GM23338 (cell line): ENCODE measurements around the gene ZBTB7C. TPM values are rescaled to one million over a fixed set of nuclear protein-coding genes. Genes with fewer than 3 reads are reported as not detected.
A peak's percentile ranks its signal among the peaks of the same experiment; 100 is the strongest.

ENCODE experiments used
- ATAC-seq: fragments of 200-7000 bp; cut with Tn5 transposase; 3 replicates; pipeline ENCODE4 v1.9.1; 2020
- DNase-seq: peaks from one replicate; pipeline ENCODE4 v3.0.0-alpha.2; 2015; ENCODE audit warnings: low spot score
- H2AFZ ChIP-seq: fragments of 200-600 bp; sonication (generic); 2 replicates; pipeline ENCODE4 v1.8.0; 2016; ENCODE audit warnings: antibody characterized with exemption, mild to moderate bottlenecking, moderate library complexity
- H3F3A ChIP-seq: fragments of 200-600 bp; sonication (generic); replicated peaks from 2 replicates; pipeline ENCODE4 v1.8.0; 2017; ENCODE audit warnings: antibody characterized with exemption, mixed run types, low read depth
- H3K27ac ChIP-seq: fragments of 200-600 bp; sonication (generic); 2 replicates; pipeline ENCODE4 v1.6.1; 2016; ENCODE audit warnings: low read depth
- H3K27me3 ChIP-seq: fragments of 200-600 bp; sonication (generic); 2 replicates; pipeline ENCODE4 v1.8.0; 2016; ENCODE audit warnings: mild to moderate bottlenecking, mixed run types, moderate library complexity; ENCODE audit not compliant: insufficient read depth
- H3K36me3 ChIP-seq: fragments of 200-600 bp; sonication (generic); 2 replicates; pipeline ENCODE4 v1.8.0; 2016; ENCODE audit warnings: mild to moderate bottlenecking; ENCODE audit not compliant: insufficient read depth
- H3K4me1 ChIP-seq: fragments of 200-600 bp; sonication (generic); 2 replicates; pipeline ENCODE4 v1.8.0; 2016; ENCODE audit warnings: mild to moderate bottlenecking, moderate library complexity; ENCODE audit not compliant: insufficient read depth
- H3K4me2 ChIP-seq: fragments of 200-600 bp; sonication (generic); 2 replicates; pipeline ENCODE4 v1.7.1; 2017; ENCODE audit warnings: mixed run types
- H3K4me3 ChIP-seq: fragments of 200-600 bp; sonication (generic); 2 replicates; pipeline ENCODE4 v1.6.1; 2016; ENCODE audit warnings: mixed run types
- H3K79me2 ChIP-seq: fragments of 200-600 bp; sonication (generic); replicated peaks from 2 replicates; pipeline ENCODE4 v1.8.0; 2017; ENCODE audit warnings: mild to moderate bottlenecking; ENCODE audit not compliant: insufficient read depth
- H3K9me2 ChIP-seq: fragments of 200-600 bp; sonication (generic); 2 replicates; pipeline ENCODE4 v1.8.0; 2017; ENCODE audit not compliant: insufficient read depth
- H4K20me1 ChIP-seq: fragments of 200-600 bp; sonication (generic); replicated peaks from 2 replicates; pipeline ENCODE4 v1.8.0; 2017; ENCODE audit warnings: mild to moderate bottlenecking; ENCODE audit not compliant: insufficient read depth
- H3K27ac Mint-ChIP-seq: 2 replicates; pipeline ENCODE4 v1.8.0; 2020; ENCODE audit warnings: inconsistent platforms, mild to moderate bottlenecking, moderate library complexity, mixed read lengths
- H3K27me3 Mint-ChIP-seq: 3 replicates; pipeline ENCODE4 v1.8.0; 2022; ENCODE audit warnings: low read depth, mild to moderate bottlenecking, moderate library complexity, mixed read lengths, inconsistent platforms; ENCODE audit not compliant: insufficient read depth, poor library complexity
- H3K36me3 Mint-ChIP-seq: 3 replicates; pipeline ENCODE4 v1.8.0; 2021; ENCODE audit warnings: low read depth, mild to moderate bottlenecking, inconsistent platforms, moderate library complexity, mixed read lengths
- H3K4me1 Mint-ChIP-seq: 3 replicates; pipeline ENCODE4 v1.8.0; 2020; ENCODE audit warnings: mild to moderate bottlenecking, inconsistent platforms, mixed read lengths
- H3K4me3 Mint-ChIP-seq: 3 replicates; pipeline ENCODE4 v1.8.0; 2021; ENCODE audit warnings: moderate library complexity, mild to moderate bottlenecking, inconsistent platforms, mixed read lengths
- H3K9me3 Mint-ChIP-seq: 3 replicates; pipeline ENCODE4 v1.8.0; 2020; ENCODE audit warnings: moderate library complexity, mild to moderate bottlenecking, inconsistent platforms, mixed read lengths
- CREB1 ChIP-seq: fragments of 250-450 bp; sonication (Bioruptor Pico); IDR thresholded peaks from 2 replicates; pipeline ENCODE4 v1.5.0; 2020; ENCODE audit warnings: low read depth, mild to moderate bottlenecking, moderate library complexity
- EZH2 ChIP-seq: fragments of 200-600 bp; sonication (generic); IDR thresholded peaks from one replicate; pipeline ENCODE4 v1.8.0; 2017; ENCODE audit warnings: antibody characterized with exemption, mild to moderate bottlenecking, low read depth; ENCODE audit not compliant: unreplicated experiment
- EZH2phosphoT487 ChIP-seq: fragments of 200-600 bp; sonication (generic); IDR thresholded peaks from one replicate; pipeline ENCODE4 v1.8.1; 2018; ENCODE audit warnings: antibody characterized with exemption; ENCODE audit not compliant: unreplicated experiment
- NANOG ChIP-seq: IDR thresholded peaks from 2 replicates; pipeline ENCODE4 v1.6.1; 2016; ENCODE audit warnings: antibody characterized with exemption, borderline replicate concordance
- POLR2AphosphoS5 ChIP-seq: IDR thresholded peaks from 2 replicates; pipeline ENCODE4 v1.6.1; 2016; ENCODE audit warnings: antibody characterized with exemption, low read depth
- STAT1 ChIP-seq: IDR thresholded peaks from one replicate; pipeline ENCODE4 v1.6.1; 2016; ENCODE audit warnings: antibody characterized with exemption; ENCODE audit not compliant: unreplicated experiment
- ZNF331 ChIP-seq: fragments of 250-450 bp; sonication (Bioruptor Pico); IDR thresholded peaks from 2 replicates; pipeline ENCODE4 v1.5.0; 2020; ENCODE audit warnings: low read depth, mild to moderate bottlenecking, moderate library complexity
- polyA plus RNA-seq: library from polyadenylated mRNA; unstranded; fragments of >200 nt; fragmentation: Nextera tagmentation; extraction: Ambion mirVana; gene quantifications from 2 replicates; pipeline ENCODE4 v1.2.1, GENCODE V29; 2016
- total RNA-seq: library from RNA; depleted of rRNA; stranded (reverse); fragments of >200 nt; shearing (Covaris generic); gene quantifications from 2 replicates; pipeline ENCODE4 v1.2.3, GENCODE V29; 2014
- TF ChIP-seq, protein P1 (sequence below), 2 experiments: fragments of 200-600 bp in 1 of 2; sonication (generic) in 1 of 2; conservative IDR thresholded peaks; 2 replicates each; pipeline versions ENCODE4 v1.5.1 to v1.6.1; 2016 to 2017; ENCODE audit warnings: antibody characterized with exemption in 2 of 2, low read depth in 2 of 2, mild to moderate bottlenecking in 2 of 2, moderate library complexity in 1 of 2
- TF ChIP-seq, protein P2 (sequence below): IDR thresholded peaks from one replicate; pipeline ENCODE4 v1.6.1; 2018; ENCODE audit warnings: antibody characterized with exemption; ENCODE audit not compliant: unreplicated experiment
- TF ChIP-seq, protein P3 (sequence below): IDR thresholded peaks from 2 replicates; pipeline ENCODE4 v1.6.1; 2016; ENCODE audit warnings: antibody characterized with exemption

ZBTB7C gene
- total and polyA plus RNA-seq, 2 experiments from 2014 or later: 0.03 to 0.14 TPM

DNA sequence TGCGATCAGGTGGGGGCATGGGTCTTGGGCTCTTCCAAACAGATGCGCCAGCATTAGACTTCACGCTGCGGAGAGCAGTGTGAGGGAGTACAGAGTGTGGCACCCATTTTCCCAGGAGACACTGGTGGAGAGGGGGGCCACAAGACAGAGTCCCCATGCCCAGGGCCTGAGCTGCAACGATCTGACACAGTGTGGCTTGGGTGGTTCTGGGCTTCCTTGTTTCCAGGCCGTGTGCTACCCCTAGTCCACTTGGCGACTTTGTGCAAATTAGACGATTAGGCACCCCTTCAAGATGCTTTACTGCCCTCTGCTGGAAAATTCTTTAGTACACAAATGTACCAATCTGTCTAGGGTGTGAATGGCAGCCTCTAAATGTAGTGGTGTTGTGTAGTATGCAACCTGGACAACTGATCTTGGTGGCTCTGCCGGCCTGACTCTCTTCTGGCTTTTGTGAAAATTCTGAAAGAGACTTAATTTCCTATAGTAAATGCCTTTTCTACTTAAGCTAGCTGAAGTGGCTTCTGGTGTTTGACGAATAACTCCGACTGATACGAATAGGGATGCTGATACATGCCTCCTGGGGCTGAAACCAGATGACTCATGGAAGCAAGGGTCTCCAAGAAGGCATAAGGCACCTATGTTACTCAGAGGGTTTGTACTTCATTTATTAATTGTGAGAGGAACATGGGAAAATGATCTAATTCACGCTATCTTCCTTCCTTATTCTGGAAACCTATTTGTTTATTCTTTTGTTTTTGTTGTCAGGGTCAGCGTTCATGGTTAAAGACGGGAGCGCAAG lies 386.5 kb downstream of the ZBTB7C start:
- Histone ChIP-seq H3F3A (no peaks in the 10 kb centered on the region), H4K20me1 (no peaks in the 10 kb centered on the region), H3K9me2 (no peaks in the 10 kb centered on the region), H3K36me3 (no peaks in the 10 kb centered on the region), H3K4me3 (no peak overlapping the region), H3K79me2 (no peaks in the 10 kb centered on the region), H3K27ac (no peak overlapping the region), H3K4me2 (no peak overlapping the region), H2AFZ (peak overlapping the region; percentile 93), H3K27me3 (no peaks in the 10 kb centered on the region), H3K4me1 (peaks cover 19% of the 10 kb centered on the region)
- peak overlapping the region; percentile 50; the same call in 1 of the 2 replicates for H3K27ac Mint-ChIP-seq
- H3K4me3 Mint-ChIP-seq: no peak overlapping the region
- DNase-seq: peak; percentile 91
- TF ChIP-seq, protein P1, sequence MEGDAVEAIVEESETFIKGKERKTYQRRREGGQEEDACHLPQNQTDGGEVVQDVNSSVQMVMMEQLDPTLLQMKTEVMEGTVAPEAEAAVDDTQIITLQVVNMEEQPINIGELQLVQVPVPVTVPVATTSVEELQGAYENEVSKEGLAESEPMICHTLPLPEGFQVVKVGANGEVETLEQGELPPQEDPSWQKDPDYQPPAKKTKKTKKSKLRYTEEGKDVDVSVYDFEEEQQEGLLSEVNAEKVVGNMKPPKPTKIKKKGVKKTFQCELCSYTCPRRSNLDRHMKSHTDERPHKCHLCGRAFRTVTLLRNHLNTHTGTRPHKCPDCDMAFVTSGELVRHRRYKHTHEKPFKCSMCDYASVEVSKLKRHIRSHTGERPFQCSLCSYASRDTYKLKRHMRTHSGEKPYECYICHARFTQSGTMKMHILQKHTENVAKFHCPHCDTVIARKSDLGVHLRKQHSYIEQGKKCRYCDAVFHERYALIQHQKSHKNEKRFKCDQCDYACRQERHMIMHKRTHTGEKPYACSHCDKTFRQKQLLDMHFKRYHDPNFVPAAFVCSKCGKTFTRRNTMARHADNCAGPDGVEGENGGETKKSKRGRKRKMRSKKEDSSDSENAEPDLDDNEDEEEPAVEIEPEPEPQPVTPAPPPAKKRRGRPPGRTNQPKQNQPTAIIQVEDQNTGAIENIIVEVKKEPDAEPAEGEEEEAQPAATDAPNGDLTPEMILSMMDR (conservative IDR thresholded peaks at IDR 0.05; ENCODE audit: low read depth in 2 of 2): peak; percentile 71 to 82
- TF ChIP-seq, protein P2, sequence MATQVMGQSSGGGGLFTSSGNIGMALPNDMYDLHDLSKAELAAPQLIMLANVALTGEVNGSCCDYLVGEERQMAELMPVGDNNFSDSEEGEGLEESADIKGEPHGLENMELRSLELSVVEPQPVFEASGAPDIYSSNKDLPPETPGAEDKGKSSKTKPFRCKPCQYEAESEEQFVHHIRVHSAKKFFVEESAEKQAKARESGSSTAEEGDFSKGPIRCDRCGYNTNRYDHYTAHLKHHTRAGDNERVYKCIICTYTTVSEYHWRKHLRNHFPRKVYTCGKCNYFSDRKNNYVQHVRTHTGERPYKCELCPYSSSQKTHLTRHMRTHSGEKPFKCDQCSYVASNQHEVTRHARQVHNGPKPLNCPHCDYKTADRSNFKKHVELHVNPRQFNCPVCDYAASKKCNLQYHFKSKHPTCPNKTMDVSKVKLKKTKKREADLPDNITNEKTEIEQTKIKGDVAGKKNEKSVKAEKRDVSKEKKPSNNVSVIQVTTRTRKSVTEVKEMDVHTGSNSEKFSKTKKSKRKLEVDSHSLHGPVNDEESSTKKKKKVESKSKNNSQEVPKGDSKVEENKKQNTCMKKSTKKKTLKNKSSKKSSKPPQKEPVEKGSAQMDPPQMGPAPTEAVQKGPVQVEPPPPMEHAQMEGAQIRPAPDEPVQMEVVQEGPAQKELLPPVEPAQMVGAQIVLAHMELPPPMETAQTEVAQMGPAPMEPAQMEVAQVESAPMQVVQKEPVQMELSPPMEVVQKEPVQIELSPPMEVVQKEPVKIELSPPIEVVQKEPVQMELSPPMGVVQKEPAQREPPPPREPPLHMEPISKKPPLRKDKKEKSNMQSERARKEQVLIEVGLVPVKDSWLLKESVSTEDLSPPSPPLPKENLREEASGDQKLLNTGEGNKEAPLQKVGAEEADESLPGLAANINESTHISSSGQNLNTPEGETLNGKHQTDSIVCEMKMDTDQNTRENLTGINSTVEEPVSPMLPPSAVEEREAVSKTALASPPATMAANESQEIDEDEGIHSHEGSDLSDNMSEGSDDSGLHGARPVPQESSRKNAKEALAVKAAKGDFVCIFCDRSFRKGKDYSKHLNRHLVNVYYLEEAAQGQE: no peak
- ATAC-seq: peak; percentile 82
- H3K4me1 Mint-ChIP-seq: peaks cover 34% of the 10 kb centered on the region
- no peaks in the 10 kb centered on the region for H3K9me3 Mint-ChIP-seq
- H3K36me3 Mint-ChIP-seq: no peaks in the 10 kb centered on the region
- peaks cover 17% of the 10 kb centered on the region for H3K27me3 Mint-ChIP-seq

DNA sequence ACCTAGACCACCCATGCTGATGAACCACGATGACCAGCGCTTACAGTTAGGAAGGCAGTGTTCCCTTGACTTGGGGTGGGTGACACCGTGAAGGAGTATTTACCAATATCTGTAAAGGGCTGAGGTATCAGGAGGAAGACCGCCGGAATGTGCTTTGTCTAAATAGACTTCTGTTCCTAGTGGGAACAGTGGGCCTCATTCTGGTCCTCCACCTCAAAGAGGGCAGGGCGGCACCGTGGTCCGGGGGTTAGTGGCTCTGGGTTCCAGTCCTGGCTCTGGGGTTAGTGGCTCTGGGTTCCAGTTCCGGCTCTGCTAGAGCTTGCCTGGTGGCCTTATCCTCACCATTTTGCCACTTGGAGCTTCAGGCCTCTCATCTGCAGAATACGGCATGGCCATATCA lies 387.2 kb downstream of the ZBTB7C start:
- DNase-seq (no peak), ATAC-seq (no peak)
- Histone ChIP-seq H2AFZ (peak overlapping the region; percentile 93), H3K9me2 (no peaks in the 10 kb centered on the region), H3K4me2 (no peak overlapping the region), H3K27me3 (no peaks in the 10 kb centered on the region), H3K4me3 (no peak overlapping the region), H3K36me3 (no peaks in the 10 kb centered on the region), H3F3A (no peaks in the 10 kb centered on the region), H3K4me1 (peaks cover 12% of the 10 kb centered on the region), H3K79me2 (no peaks in the 10 kb centered on the region), H4K20me1 (no peaks in the 10 kb centered on the region), H3K27ac (no peak overlapping the region)
- Mint-ChIP-seq H3K27ac (no peak overlapping the region), H3K4me1 (peaks cover 27% of the 10 kb centered on the region), H3K36me3 (no peaks in the 10 kb centered on the region), H3K9me3 (no peaks in the 10 kb centered on the region), H3K4me3 (no peak overlapping the region), H3K27me3 (peaks cover 17% of the 10 kb centered on the region)
- TF ChIP-seq EZH2 (no peak), NANOG (no peak), ZNF331 (CRISPR knock-in tag) (no peak), CREB1 (no peak), POLR2AphosphoS5 (no peak), STAT1 (no peak), EZH2phosphoT487 (no peak)
- TF ChIP-seq, protein P2: no peak
- TF ChIP-seq, protein P3, sequence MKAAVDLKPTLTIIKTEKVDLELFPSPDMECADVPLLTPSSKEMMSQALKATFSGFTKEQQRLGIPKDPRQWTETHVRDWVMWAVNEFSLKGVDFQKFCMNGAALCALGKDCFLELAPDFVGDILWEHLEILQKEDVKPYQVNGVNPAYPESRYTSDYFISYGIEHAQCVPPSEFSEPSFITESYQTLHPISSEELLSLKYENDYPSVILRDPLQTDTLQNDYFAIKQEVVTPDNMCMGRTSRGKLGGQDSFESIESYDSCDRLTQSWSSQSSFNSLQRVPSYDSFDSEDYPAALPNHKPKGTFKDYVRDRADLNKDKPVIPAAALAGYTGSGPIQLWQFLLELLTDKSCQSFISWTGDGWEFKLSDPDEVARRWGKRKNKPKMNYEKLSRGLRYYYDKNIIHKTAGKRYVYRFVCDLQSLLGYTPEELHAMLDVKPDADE: no peak
